Measurements from ENCODE around the gene RNASEH1.

DNA sequence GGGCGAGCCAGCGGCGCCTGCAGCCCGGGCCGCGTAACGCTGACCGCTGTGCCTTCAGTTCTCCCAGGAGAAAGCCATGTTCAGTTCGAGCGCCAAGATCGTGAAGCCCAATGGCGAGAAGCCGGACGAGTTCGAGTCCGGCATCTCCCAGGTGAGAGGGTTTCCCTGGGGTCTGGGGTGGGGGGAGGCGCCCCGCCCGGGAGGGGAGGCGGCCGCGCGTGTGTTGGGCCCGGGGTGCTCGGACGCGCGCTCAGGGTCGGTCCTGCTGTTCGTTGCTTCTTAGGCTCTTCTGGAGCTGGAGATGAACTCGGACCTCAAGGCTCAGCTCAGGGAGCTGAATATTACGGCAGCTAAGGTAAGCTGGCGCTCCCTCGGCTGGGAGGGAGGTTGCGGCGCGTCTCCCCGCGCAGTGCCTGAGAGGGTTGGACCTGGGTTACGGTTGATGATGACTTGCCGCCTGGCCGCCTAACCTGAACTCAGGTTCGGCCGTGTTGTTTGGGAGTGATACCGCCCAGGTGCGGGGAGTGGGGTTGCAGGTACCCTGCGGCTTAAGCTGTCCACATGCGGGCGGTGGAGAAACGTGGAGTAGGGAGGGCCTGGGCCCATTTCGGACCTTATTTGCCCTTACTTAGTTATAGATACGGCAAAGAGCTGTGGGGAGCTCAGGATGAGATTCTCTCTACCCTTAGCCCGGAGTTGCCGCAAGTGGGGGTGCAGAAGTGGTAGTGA, 17.6 kb upstream of the RNASEH1 start:
- no peak for TF ChIP-seq POLR2AphosphoS5 (IDR thresholded peaks at IDR 0.05)
- TF ChIP-seq, protein P1, sequence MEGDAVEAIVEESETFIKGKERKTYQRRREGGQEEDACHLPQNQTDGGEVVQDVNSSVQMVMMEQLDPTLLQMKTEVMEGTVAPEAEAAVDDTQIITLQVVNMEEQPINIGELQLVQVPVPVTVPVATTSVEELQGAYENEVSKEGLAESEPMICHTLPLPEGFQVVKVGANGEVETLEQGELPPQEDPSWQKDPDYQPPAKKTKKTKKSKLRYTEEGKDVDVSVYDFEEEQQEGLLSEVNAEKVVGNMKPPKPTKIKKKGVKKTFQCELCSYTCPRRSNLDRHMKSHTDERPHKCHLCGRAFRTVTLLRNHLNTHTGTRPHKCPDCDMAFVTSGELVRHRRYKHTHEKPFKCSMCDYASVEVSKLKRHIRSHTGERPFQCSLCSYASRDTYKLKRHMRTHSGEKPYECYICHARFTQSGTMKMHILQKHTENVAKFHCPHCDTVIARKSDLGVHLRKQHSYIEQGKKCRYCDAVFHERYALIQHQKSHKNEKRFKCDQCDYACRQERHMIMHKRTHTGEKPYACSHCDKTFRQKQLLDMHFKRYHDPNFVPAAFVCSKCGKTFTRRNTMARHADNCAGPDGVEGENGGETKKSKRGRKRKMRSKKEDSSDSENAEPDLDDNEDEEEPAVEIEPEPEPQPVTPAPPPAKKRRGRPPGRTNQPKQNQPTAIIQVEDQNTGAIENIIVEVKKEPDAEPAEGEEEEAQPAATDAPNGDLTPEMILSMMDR (IDR thresholded peaks at IDR 0.05): no peak
- no peak for TF ChIP-seq POLR2A (IDR thresholded peaks at IDR 0.05)
